ENCODE results near the gene KRTAP10-9.
A peak's percentile ranks its signal among the peaks of the same experiment; 100 is the strongest.
"Not testable (repeated sequence)": the region's sequence is repeated elsewhere in the genome, so short reads cannot be mapped to it uniquely, and the experiment has no call there.

The KRTAP10-9 gene

GRCh38 chr21:44626673-44627143 lies at the start of gene KRTAP10-9:
KRTAP10-9 (plus strand) TSS chr21:44627093; CDS start chr21:44627172, 79 bp downstream.
- DNase-seq (ENCODE audit: low spot score): no peak

- no peak for DNase-seq (ENCODE audit: low spot score)
Measured at GRCh38 chr21:44578371-44579055, 48.4 kb upstream of the KRTAP10-9 start.

GRCh38 chr21:44579056-44579832 lies 47.6 kb upstream of the KRTAP10-9 start:
- no peak for DNase-seq (ENCODE audit: low spot score)

GRCh38 chr21:44579833-44580144 lies 47.1 kb upstream of the KRTAP10-9 start:
- no peak for DNase-seq (ENCODE audit: low spot score)

- not testable (repeated sequence) for DNase-seq (ENCODE audit: low spot score)
Measured at GRCh38 chr21:44580231-44580821, 46.6 kb upstream of the KRTAP10-9 start, which contains the start of gene KRTAP10-5. KRTAP10-5 (minus strand) TSS chr21:44580604; CDS start chr21:44580578, 26 bp downstream.

- no peak for DNase-seq (ENCODE audit: low spot score)
Measured at GRCh38 chr21:44581158-44581557, 45.7 kb upstream of the KRTAP10-9 start.

- DNase-seq (ENCODE audit: low spot score): no peak
Measured at GRCh38 chr21:44582055-44582454, 44.8 kb upstream of the KRTAP10-9 start.

GRCh38 chr21:44583089-44583799 lies 43.6 kb upstream of the KRTAP10-9 start:
- no peak for DNase-seq (ENCODE audit: low spot score)

- no peak for DNase-seq (ENCODE audit: low spot score)
Measured at GRCh38 chr21:44583800-44584147, 43.1 kb upstream of the KRTAP10-9 start.

GRCh38 chr21:44585892-44586291 lies 41.0 kb upstream of the KRTAP10-9 start:
- no peak for DNase-seq (ENCODE audit: low spot score)

- DNase-seq (ENCODE audit: low spot score): no peak
Measured at GRCh38 chr21:44589094-44589493, 37.8 kb upstream of the KRTAP10-9 start.

GRCh38 chr21:44589586-44590305 lies 37.1 kb upstream of the KRTAP10-9 start:
- DNase-seq (ENCODE audit: low spot score): no peak

- no peak for DNase-seq (ENCODE audit: low spot score)
Measured at GRCh38 chr21:44590311-44590721, 36.6 kb upstream of the KRTAP10-9 start.

GRCh38 chr21:44590897-44591800 lies 35.7 kb upstream of the KRTAP10-9 start:
- DNase-seq (ENCODE audit: low spot score): not testable (repeated sequence)

- not testable (repeated sequence) for DNase-seq (ENCODE audit: low spot score)
Measured at GRCh38 chr21:44591801-44592130, 35.1 kb upstream of the KRTAP10-9 start.

GRCh38 chr21:44592446-44593311 lies 34.2 kb upstream of the KRTAP10-9 start, which contains the start of gene KRTAP10-6:
KRTAP10-6 (minus strand) TSS chr21:44592505; CDS start chr21:44592484, 21 bp downstream.
- no peak for DNase-seq (ENCODE audit: low spot score)

GRCh38 chr21:44593598-44594405 lies 33.1 kb upstream of the KRTAP10-9 start:
- peak; percentile 35 for DNase-seq (ENCODE audit: low spot score)

GRCh38 chr21:44594406-44594916 lies 32.4 kb upstream of the KRTAP10-9 start:
- DNase-seq (ENCODE audit: low spot score): no peak

Data from HuH-7 (cell line).